Kidney (tissue), 14 donors: ENCODE data around the gene NEK8. TPM values are rescaled to one million over a fixed set of nuclear protein-coding genes. Genes with fewer than 3 reads are reported as not detected.
"Not testable (repeated sequence)": the region's sequence is repeated elsewhere in the genome, so short reads cannot be mapped to it uniquely, and the experiment has no call there.

Source experiments
- DNase-seq, 5 donors: peaks; one replicate each; pipeline ENCODE4 v3.0.0-alpha.2; 2013 to 2020
- FAIRE-seq: peaks from 2 replicates; lab custom pipeline; 2012; peaks lifted over from hg19 to GRCh38; lab: Jason Lieb, UNC
- H3K27ac ChIP-seq, 2 donors: one replicate each; pipeline ENCODE4 v1.7.0; 2013; ENCODE audit warnings: low read depth in 2 of 2, low read length in 2 of 2, inconsistent platforms in 1 of 2
- H3K27me3 ChIP-seq: one replicate; pipeline ENCODE4 v1.7.1; 2013; ENCODE audit warnings: low read length, inconsistent platforms; ENCODE audit not compliant: control insufficient read depth, insufficient read depth
- H3K36me3 ChIP-seq, 3 donors: one replicate each; pipeline versions ENCODE4 v1.7.0 to v1.7.1; 2013; ENCODE audit warnings: low read length in 3 of 3, control low read depth in 1 of 3, inconsistent platforms in 1 of 3; ENCODE audit not compliant: insufficient read depth in 3 of 3, control insufficient read depth in 2 of 3
- H3K4me1 ChIP-seq, 3 donors: one replicate each; pipeline versions ENCODE4 v1.7.0 to v1.7.1; 2013; ENCODE audit warnings: low read length in 3 of 3, inconsistent platforms in 1 of 3, low read depth in 1 of 3; ENCODE audit not compliant: control insufficient read depth in 2 of 3, insufficient read depth in 2 of 3
- H3K4me3 ChIP-seq, 3 donors: one replicate each; pipeline versions ENCODE4 v1.7.0 to v1.8.1; 2013; ENCODE audit warnings: low read length in 3 of 3, control low read depth in 1 of 3, inconsistent platforms in 1 of 3
- H3K9ac ChIP-seq, 3 donors: one replicate each; pipeline versions ENCODE4 v1.7.0 to v1.7.1; 2013; ENCODE audit warnings: low read length in 3 of 3, control low read depth in 1 of 3, inconsistent platforms in 1 of 3
- H3K9me3 ChIP-seq, 3 donors: one replicate each; pipeline versions ENCODE4 v1.7.0 to v1.7.1; 2013; ENCODE audit warnings: low read length in 3 of 3, control low read depth in 1 of 3, inconsistent platforms in 1 of 3; ENCODE audit not compliant: control insufficient read depth in 2 of 3, insufficient read depth in 1 of 3
- intact Hi-C: fragments of 100-400 bp; cut with DNase I; formaldehyde crosslinking; loops from one replicate; pipeline ENCODE4 v1.11.1; 2022
- polyA plus RNA-seq: library from polyadenylated mRNA; stranded (reverse); fragments of 350-450 nt; fragmentation: Illumina TruSeq; extraction: RNeasy Lipid Tissue Mini Kit (QIAGEN cat#74804); gene quantifications from one replicate; pipeline ENCODE4 v1.2.3, GENCODE V29; 2014; ENCODE audit warnings: low read depth, low replicate concordance; ENCODE audit not compliant: insufficient read depth
- total RNA-seq: library from RNA; stranded (reverse); fragmentation: NEBNext Ultra II Directional; extraction: Animal tissue kit (Norgen Biotek cat#: 25700); gene quantifications from one replicate; pipeline ENCODE4 v1.2.1, GENCODE V29; 2021
- TF ChIP-seq, protein P1 (sequence below): IDR thresholded peaks from 3 replicates; pipeline ENCODE4 v1.5.1; 2012; ENCODE audit warnings: mild to moderate bottlenecking, moderate library complexity, borderline replicate concordance; ENCODE audit not compliant: insufficient read depth; ENCODE audit errors: extremely low read depth
- donor health status: control.
- donor health status: control.
- donor health status: control.
- donor health status: control.
- donor health status: control.
- donor health status: DM: yes; HTN: yes; CAD: no.
- donor health status: Normal renal cell carcinoma (clear cell type).

NEK8 gene
- total and polyA plus RNA-seq, 2 donors from 2014 or later: 4.7 to 20.6 TPM

DNA sequence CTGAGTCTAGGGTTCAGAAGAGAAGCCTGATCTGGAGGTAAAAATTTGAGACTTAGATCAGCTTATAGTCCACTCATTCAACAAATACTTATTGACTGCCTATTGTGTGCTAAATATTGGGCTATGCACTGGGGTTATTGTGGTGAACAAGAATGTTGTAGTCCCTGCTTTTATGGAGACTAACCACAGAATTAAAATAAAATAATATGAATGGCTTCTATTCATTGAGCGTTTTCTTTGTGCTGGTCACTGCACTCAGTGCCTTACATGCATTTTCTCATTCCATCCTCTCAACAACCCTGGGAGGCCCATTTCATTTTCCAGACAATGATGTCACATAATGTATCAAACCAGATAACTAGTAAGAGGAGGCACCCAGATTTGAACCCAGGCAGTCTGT lies 4.8 kb downstream of the NEK8 start:
- no peak for FAIRE-seq
- Histone ChIP-seq H3K27me3 (no peaks in the 10 kb centered on the region), H3K9me3 (no peaks in the 10 kb centered on the region), H3K36me3 (peaks cover 0 to 2% (median 0%) of the 10 kb centered on the region in 3 donors), H3K9ac (no peak overlapping the region), H3K27ac (no peak overlapping the region), H3K4me3 (no peak overlapping the region), H3K4me1 (no peaks in the 10 kb centered on the region)
- intact Hi-C loops: no loop called here
- TF ChIP-seq, protein P1, sequence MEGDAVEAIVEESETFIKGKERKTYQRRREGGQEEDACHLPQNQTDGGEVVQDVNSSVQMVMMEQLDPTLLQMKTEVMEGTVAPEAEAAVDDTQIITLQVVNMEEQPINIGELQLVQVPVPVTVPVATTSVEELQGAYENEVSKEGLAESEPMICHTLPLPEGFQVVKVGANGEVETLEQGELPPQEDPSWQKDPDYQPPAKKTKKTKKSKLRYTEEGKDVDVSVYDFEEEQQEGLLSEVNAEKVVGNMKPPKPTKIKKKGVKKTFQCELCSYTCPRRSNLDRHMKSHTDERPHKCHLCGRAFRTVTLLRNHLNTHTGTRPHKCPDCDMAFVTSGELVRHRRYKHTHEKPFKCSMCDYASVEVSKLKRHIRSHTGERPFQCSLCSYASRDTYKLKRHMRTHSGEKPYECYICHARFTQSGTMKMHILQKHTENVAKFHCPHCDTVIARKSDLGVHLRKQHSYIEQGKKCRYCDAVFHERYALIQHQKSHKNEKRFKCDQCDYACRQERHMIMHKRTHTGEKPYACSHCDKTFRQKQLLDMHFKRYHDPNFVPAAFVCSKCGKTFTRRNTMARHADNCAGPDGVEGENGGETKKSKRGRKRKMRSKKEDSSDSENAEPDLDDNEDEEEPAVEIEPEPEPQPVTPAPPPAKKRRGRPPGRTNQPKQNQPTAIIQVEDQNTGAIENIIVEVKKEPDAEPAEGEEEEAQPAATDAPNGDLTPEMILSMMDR: no peak
- DNase-seq: no peak

GRCh38 chr17:28734712-28735241 lies 6.2 kb downstream of the NEK8 start:
- FAIRE-seq (no peak), DNase-seq (peak in 1 of 5 donors; percentile 41)
- intact Hi-C loops: no loop called here
- Histone ChIP-seq H3K4me1 (no peaks in the 10 kb centered on the region), H3K27me3 (no peaks in the 10 kb centered on the region), H3K9me3 (no peaks in the 10 kb centered on the region), H3K36me3 (peaks cover 0 to 2% (median 0%) of the 10 kb centered on the region in 3 donors), H3K9ac (no peak overlapping the region), H3K4me3 (no peak overlapping the region), H3K27ac (no peak overlapping the region)
- TF ChIP-seq, protein P1: no peak

GRCh38 chr17:28735242-28735722 lies 6.7 kb downstream of the NEK8 start:
- intact Hi-C loops: no loop called here
- Histone ChIP-seq H3K27ac (no peak overlapping the region), H3K27me3 (no peaks in the 10 kb centered on the region), H3K4me3 (no peak overlapping the region), H3K36me3 (peaks cover 0 to 2% (median 0%) of the 10 kb centered on the region in 3 donors), H3K9me3 (no peaks in the 10 kb centered on the region), H3K9ac (no peak overlapping the region), H3K4me1 (no peaks in the 10 kb centered on the region)
- DNase-seq: peak in 1 of 5 donors; percentile 60
- TF ChIP-seq, protein P1: no peak
- no peak for FAIRE-seq

DNA sequence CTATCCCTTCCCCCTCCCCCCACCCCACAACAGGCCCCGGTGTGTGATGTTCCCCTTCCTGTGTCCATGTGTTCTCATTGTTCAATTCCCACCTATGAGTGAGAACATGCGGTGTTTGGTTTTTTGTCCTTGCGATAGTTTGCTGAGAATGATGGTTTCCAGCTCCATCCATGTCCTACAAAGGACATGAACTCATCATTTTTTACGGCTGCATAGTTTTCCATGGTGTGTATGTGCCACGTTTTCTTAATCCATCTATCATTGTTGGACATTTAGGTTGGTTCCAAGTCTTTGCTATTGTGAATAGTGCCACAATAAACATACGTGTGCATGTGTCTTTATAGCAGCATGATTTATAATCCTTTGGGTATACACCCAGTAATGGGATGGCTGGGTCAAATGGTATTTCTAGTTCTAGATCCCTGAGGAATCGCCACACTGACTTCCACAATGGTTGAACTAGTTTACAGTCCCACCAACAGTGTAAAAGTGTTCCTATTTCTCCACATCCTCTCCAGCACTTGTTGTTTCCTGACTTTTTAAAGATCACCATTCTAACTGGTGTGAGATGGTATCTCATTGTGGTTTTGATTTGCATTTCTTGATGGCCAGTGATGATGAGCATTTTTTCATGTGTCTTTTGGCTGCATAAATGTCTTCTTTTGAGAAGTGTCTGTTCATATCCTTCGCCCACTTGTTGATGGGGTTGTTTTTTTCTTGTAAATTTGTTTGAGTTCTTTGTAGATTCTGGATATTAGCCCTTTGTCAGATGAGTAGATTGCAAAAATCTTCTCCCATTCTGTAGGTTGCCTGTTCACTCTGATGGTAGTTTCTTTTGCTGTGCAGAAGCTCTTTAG lies 7.6 kb downstream of the NEK8 start:
- H3K9ac ChIP-seq, H3K36me3 ChIP-seq, FAIRE-seq, H3K9me3 ChIP-seq, DNase-seq, H3K4me3 ChIP-seq, H3K4me1 ChIP-seq, H3K27me3 ChIP-seq, H3K27ac ChIP-seq, intact Hi-C loops: not testable (repeated sequence)
